ENCODE results near the gene LENEP.
"Not testable (repeated sequence)": the region's sequence is repeated elsewhere in the genome, so short reads cannot be mapped to it uniquely, and the experiment has no call there.

Gene LENEP

GRCh38 chr1:154974808-154975408 lies 18.5 kb upstream of the LENEP start:
- peak; percentile 90 to 91 for DNase-seq (ENCODE audit: low read depth in 2 of 2)

GRCh38 chr1:154975409-154976059 lies 17.9 kb upstream of the LENEP start:
- peak; percentile 27 to 55 for DNase-seq (ENCODE audit: low read depth in 2 of 2)

- DNase-seq (ENCODE audit: low read depth in 2 of 2), result not testable (repeated sequence)
Observed at GRCh38 chr1:154977762-154978161, 15.6 kb upstream of the LENEP start.

- no peak for DNase-seq (ENCODE audit: low read depth in 2 of 2)
Observed at GRCh38 chr1:154978360-154978759, 15.0 kb upstream of the LENEP start.

GRCh38 chr1:154982341-154982740 lies 11.0 kb upstream of the LENEP start:
- DNase-seq (ENCODE audit: low read depth in 2 of 2), result no peak

GRCh38 chr1:154982897-154983648 lies 10.3 kb upstream of the LENEP start, which contains the start of gene FLAD1:
FLAD1 (plus strand) TSS chr1:154983344; CDS start chr1:154983695, 351 bp downstream.
- DNase-seq (ENCODE audit: low read depth in 2 of 2), result peak; percentile 90 to 95

- no peak for DNase-seq (ENCODE audit: low read depth in 2 of 2)
Observed at GRCh38 chr1:154983776-154984466, 9.5 kb upstream of the LENEP start.

GRCh38 chr1:154986736-154987135 lies 6.7 kb upstream of the LENEP start:
- DNase-seq (ENCODE audit: low read depth in 2 of 2), result not testable (repeated sequence)

GRCh38 chr1:154987326-154987725 lies 6.1 kb upstream of the LENEP start:
- DNase-seq (ENCODE audit: low read depth in 2 of 2), result no peak

GRCh38 chr1:154988058-154988954 lies 5.1 kb upstream of the LENEP start:
- no peak for DNase-seq (ENCODE audit: low read depth in 2 of 2)

- no peak for DNase-seq (ENCODE audit: low read depth in 2 of 2)
Observed at GRCh38 chr1:154989195-154989860, 4.1 kb upstream of the LENEP start.

GRCh38 chr1:154990276-154990675 lies 3.1 kb upstream of the LENEP start:
- no peak for DNase-seq (ENCODE audit: low read depth in 2 of 2)

GRCh38 chr1:154992721-154993571 lies 440 bp upstream of the LENEP start:
- no peak for DNase-seq (ENCODE audit: low read depth in 2 of 2)

- no peak for DNase-seq (ENCODE audit: low read depth in 2 of 2)
Observed at GRCh38 chr1:154994269-154994587, 842 bp downstream of the LENEP start.

- no peak for DNase-seq (ENCODE audit: low read depth in 2 of 2)
Observed at GRCh38 chr1:154994591-154994990, 1.2 kb downstream of the LENEP start.

GRCh38 chr1:154995301-154995983 lies 2.1 kb downstream of the LENEP start:
- not testable (repeated sequence) for DNase-seq (ENCODE audit: low read depth in 2 of 2)

GRCh38 chr1:154996966-154997701 lies 3.7 kb downstream of the LENEP start:
- no peak for DNase-seq (ENCODE audit: low read depth in 2 of 2)

- DNase-seq (ENCODE audit: low read depth in 2 of 2), result no peak
Observed at GRCh38 chr1:154998201-154998780, 4.9 kb downstream of the LENEP start.
